ENCODE results near the gene TRAPPC14. TPM values are rescaled to one million over a fixed set of nuclear protein-coding genes. Genes with fewer than 3 reads are reported as not detected.

TRAPPC14 gene
- total and polyA plus RNA-seq, 9 of the 15 experiments (the other 6 are each of a cell fraction or from before 2014, with no cell fraction given): 0.42 to 45.9 (median 18.2) TPM

DNA sequence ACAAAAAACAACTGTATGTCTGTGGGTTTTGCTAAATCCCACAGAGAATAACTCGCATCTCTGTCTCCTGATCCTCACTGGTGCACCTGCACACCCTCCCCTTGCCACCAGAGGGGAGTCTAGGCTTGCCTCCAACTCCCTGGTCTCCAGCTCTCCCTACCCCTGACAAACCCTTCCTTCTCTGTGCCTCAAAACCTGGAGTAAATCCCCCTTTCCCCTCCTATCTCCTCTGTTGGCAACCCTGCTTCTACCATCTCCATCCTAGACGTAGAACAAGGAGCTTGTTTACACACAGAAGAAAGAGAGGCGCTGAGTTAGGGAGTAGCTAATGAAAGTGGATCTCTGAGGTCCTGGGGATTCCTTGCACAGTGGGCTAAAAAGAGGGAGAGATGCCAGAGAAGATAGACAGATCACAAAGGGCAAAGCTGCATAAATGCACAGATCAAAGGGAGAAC is 25.8 kb downstream of the TRAPPC14 start (continued):
- peak; percentile 98 for TF ChIP-seq SMC3 (conservative IDR thresholded peaks at IDR 0.05; ENCODE audit: insufficient read depth, low read depth, low read length)
- TF ChIP-seq JUNB (CRISPR knock-in tag; conservative IDR thresholded peaks at IDR 0.05): no peak
- TF ChIP-seq ZEB2 (IDR thresholded peaks at IDR 0.05): no peak
- no peak for TF ChIP-seq KDM5B (IDR thresholded peaks at IDR 0.05; ENCODE audit: insufficient replicate concordance, low read depth, low read length)
- no peak for TF ChIP-seq HDAC1 (IDR thresholded peaks at IDR 0.05)
- TF ChIP-seq, protein P1, sequence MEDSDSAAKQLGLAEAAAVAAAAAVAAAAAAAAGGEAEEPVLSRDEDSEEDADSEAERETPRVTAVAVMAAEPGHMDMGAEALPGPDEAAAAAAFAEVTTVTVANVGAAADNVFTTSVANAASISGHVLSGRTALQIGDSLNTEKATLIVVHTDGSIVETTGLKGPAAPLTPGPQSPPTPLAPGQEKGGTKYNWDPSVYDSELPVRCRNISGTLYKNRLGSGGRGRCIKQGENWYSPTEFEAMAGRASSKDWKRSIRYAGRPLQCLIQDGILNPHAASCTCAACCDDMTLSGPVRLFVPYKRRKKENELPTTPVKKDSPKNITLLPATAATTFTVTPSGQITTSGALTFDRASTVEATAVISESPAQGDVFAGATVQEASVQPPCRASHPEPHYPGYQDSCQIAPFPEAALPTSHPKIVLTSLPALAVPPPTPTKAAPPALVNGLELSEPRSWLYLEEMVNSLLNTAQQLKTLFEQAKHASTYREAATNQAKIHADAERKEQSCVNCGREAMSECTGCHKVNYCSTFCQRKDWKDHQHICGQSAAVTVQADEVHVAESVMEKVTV (CRISPR knock-in tag; IDR thresholded peaks at IDR 0.05): peak; percentile 98
- no peak for TF ChIP-seq SPI1 (IDR thresholded peaks at IDR 0.05; ENCODE audit: borderline replicate concordance, low read depth, low read length)
- no peak for TF ChIP-seq ZNF282 (CRISPR knock-in tag; IDR thresholded peaks at IDR 0.05)
- TF ChIP-seq ZFX (CRISPR knock-in tag; IDR thresholded peaks at IDR 0.05): no peak
- no peak for TF ChIP-seq ZNF217 (CRISPR knock-in tag; IDR thresholded peaks at IDR 0.05)
- TF ChIP-seq ZNF77 (CRISPR knock-in tag; IDR thresholded peaks at IDR 0.05): no peak
- 0 out of 2 replicates have a peak, but pooled peaks have one; percentile 36 for TF ChIP-seq E2F1 (CRISPR knock-in tag; IDR thresholded peaks at IDR 0.05)
- TF ChIP-seq NCOA6 (IDR thresholded peaks at IDR 0.05): no peak
- TF ChIP-seq NFIX (CRISPR knock-in tag; IDR thresholded peaks at IDR 0.05; ENCODE audit: low read depth): no peak
- no peak for TF ChIP-seq MXI1 (IDR thresholded peaks at IDR 0.05; ENCODE audit: low read depth, low read length)
- TF ChIP-seq, protein P2, sequence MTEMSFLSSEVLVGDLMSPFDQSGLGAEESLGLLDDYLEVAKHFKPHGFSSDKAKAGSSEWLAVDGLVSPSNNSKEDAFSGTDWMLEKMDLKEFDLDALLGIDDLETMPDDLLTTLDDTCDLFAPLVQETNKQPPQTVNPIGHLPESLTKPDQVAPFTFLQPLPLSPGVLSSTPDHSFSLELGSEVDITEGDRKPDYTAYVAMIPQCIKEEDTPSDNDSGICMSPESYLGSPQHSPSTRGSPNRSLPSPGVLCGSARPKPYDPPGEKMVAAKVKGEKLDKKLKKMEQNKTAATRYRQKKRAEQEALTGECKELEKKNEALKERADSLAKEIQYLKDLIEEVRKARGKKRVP (CRISPR knock-in tag; IDR thresholded peaks at IDR 0.05): no peak
- no peak for TF ChIP-seq ZNF584 (CRISPR knock-in tag; IDR thresholded peaks at IDR 0.05; ENCODE audit: low read depth)
- 0 out of 2 replicates have a peak, but pooled peaks have one; percentile 12 for TF ChIP-seq MTA1 (IDR thresholded peaks at IDR 0.05; ENCODE audit: borderline replicate concordance)
- TF ChIP-seq STAG1 (CRISPR knock-in tag; IDR thresholded peaks at IDR 0.05; ENCODE audit: borderline replicate concordance): peak; percentile 97
- no peak for TF ChIP-seq PURB (CRISPR knock-in tag; IDR thresholded peaks at IDR 0.05; ENCODE audit: low read depth)
- TF ChIP-seq, protein P3, sequence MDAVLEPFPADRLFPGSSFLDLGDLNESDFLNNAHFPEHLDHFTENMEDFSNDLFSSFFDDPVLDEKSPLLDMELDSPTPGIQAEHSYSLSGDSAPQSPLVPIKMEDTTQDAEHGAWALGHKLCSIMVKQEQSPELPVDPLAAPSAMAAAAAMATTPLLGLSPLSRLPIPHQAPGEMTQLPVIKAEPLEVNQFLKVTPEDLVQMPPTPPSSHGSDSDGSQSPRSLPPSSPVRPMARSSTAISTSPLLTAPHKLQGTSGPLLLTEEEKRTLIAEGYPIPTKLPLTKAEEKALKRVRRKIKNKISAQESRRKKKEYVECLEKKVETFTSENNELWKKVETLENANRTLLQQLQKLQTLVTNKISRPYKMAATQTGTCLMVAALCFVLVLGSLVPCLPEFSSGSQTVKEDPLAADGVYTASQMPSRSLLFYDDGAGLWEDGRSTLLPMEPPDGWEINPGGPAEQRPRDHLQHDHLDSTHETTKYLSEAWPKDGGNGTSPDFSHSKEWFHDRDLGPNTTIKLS (IDR thresholded peaks at IDR 0.05; ENCODE audit: borderline replicate concordance, low read depth): no peak
- no peak for TF ChIP-seq CCAR2 (IDR thresholded peaks at IDR 0.05; ENCODE audit: low read depth, low read length)
- TF ChIP-seq FOXP1 (CRISPR knock-in tag; IDR thresholded peaks at IDR 0.05): no peak
- TF ChIP-seq, protein P4, sequence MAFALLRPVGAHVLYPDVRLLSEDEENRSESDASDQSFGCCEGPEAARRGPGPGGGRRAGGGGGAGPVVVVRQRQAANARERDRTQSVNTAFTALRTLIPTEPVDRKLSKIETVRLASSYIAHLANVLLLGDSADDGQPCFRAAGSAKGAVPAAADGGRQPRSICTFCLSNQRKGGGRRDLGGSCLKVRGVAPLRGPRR (CRISPR knock-in tag; IDR thresholded peaks at IDR 0.05): no peak
- TF ChIP-seq SREBF1 (IDR thresholded peaks at IDR 0.05; ENCODE audit: borderline replicate concordance, low read depth, low read length): no peak
- TF ChIP-seq MAFG (tag; conservative IDR thresholded peaks at IDR 0.05): no peak
